ENCODE results near the gene TMC5.

- TF ChIP-seq, protein P1, sequence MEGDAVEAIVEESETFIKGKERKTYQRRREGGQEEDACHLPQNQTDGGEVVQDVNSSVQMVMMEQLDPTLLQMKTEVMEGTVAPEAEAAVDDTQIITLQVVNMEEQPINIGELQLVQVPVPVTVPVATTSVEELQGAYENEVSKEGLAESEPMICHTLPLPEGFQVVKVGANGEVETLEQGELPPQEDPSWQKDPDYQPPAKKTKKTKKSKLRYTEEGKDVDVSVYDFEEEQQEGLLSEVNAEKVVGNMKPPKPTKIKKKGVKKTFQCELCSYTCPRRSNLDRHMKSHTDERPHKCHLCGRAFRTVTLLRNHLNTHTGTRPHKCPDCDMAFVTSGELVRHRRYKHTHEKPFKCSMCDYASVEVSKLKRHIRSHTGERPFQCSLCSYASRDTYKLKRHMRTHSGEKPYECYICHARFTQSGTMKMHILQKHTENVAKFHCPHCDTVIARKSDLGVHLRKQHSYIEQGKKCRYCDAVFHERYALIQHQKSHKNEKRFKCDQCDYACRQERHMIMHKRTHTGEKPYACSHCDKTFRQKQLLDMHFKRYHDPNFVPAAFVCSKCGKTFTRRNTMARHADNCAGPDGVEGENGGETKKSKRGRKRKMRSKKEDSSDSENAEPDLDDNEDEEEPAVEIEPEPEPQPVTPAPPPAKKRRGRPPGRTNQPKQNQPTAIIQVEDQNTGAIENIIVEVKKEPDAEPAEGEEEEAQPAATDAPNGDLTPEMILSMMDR (IDR thresholded peaks at IDR 0.05) = no peak
- no peak for TF ChIP-seq POLR2A (IDR thresholded peaks at IDR 0.05)
These were observed 89.3 kb downstream of the TMC5 start for GRCh38 chr16:19506965-19507364.
